Astrocyte of the cerebellum (primary cell): Measurements from ENCODE around the gene ATXN7.

Source experiments
- DNase-seq: peaks from one replicate; pipeline ENCODE4 v3.0.0-alpha.2; 2011; ENCODE audit warnings: low read depth
- H3K4me3 ChIP-seq: 2 replicates; pipeline ENCODE4 v1.5.1; 2011; ENCODE audit warnings: mild to moderate bottlenecking, low read depth, low read length, moderate library complexity
- in situ Hi-C: cut with HindIII; loops from 2 replicates; pipeline ENCODE4 v1.10.0; 2017; ENCODE audit warnings: low sequenced_read_pairs
- TF ChIP-seq, protein P1 (sequence below): IDR thresholded peaks from 2 replicates; pipeline ENCODE4 v1.5.1; 2012; ENCODE audit warnings: low read length, low read depth, moderate library complexity, mild to moderate bottlenecking; ENCODE audit errors: missing control alignments

ATXN7 gene

DNA sequence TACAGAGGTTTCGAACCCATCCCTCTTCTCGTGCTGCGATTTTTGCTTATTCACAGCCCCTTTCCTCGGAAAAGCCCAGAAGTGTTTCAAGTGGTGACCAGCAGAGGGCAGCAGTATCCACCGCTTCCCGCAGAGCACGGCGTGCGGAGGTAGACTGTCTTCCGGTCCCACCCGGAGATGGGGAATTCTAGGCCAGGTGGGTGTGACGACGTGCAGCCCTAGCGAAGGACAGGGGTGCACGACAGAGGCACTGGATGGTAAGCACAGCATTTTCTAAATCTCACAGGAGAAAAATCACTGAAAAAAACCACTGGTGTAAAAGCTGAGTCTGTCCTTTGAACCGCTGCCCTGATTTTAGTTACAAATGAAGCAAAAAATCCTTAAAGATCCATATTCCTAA is 167.1 kb downstream of the ATXN7 start:
- H3K4me3 ChIP-seq, result no peak overlapping the region
- no peak for DNase-seq
- TF ChIP-seq, protein P1, sequence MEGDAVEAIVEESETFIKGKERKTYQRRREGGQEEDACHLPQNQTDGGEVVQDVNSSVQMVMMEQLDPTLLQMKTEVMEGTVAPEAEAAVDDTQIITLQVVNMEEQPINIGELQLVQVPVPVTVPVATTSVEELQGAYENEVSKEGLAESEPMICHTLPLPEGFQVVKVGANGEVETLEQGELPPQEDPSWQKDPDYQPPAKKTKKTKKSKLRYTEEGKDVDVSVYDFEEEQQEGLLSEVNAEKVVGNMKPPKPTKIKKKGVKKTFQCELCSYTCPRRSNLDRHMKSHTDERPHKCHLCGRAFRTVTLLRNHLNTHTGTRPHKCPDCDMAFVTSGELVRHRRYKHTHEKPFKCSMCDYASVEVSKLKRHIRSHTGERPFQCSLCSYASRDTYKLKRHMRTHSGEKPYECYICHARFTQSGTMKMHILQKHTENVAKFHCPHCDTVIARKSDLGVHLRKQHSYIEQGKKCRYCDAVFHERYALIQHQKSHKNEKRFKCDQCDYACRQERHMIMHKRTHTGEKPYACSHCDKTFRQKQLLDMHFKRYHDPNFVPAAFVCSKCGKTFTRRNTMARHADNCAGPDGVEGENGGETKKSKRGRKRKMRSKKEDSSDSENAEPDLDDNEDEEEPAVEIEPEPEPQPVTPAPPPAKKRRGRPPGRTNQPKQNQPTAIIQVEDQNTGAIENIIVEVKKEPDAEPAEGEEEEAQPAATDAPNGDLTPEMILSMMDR, result peak; percentile 83
- in situ Hi-C loops, result loop anchor here (10.0 kb wide), 2 partner anchors 154 to 444 kb away; no protein-coding TSS in a partner anchor

DNA sequence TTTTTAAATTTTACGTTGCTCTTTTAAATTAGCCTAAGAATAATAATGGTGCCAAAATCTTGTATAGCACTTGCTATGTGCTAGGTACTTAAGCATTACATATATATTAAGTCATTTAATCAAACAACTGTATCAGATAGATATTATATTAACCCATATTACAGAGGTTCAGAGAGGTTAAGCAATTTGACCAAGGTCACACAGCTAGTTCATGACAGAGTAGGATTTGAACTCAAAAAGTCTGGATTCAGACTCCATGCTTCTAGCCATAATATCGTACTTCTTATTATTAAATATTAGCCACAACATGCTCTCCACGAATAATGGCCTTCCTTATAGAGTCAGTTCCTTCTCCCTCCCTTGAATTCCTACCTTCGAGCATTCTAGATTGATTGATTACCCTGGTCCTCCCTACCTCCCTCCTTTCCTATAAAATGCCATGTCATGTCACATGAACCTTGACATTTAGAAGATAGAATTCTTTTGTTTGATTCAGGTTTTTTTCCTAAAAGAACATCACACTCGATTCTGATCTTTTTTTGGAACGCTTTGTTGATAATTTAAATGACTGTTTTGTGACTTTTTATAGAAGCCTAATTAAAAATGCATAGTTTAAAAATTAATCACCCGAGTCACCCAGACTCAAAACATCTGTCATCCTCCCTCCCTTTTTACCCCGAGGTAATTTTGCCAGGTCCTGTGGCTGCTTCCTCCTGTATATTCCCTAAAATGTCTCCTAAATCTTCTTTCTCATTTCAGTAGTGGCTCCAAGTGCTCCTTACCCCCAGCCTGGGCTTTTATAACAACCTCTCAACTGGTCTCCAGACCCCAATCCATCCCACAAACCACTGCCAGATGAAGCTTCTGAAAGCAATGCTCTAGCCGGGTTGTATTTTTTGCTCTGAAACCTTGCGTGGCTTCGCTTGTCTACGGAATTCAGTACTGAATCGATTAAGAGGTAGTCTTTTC is 168.2 kb downstream of the ATXN7 start:
- no peak overlapping the region for H3K4me3 ChIP-seq
- DNase-seq, result no peak
- in situ Hi-C loops, result loop anchor here (10.0 kb wide), 2 partner anchors 153 to 443 kb away; no protein-coding TSS in a partner anchor
- TF ChIP-seq, protein P1, result no peak

DNA sequence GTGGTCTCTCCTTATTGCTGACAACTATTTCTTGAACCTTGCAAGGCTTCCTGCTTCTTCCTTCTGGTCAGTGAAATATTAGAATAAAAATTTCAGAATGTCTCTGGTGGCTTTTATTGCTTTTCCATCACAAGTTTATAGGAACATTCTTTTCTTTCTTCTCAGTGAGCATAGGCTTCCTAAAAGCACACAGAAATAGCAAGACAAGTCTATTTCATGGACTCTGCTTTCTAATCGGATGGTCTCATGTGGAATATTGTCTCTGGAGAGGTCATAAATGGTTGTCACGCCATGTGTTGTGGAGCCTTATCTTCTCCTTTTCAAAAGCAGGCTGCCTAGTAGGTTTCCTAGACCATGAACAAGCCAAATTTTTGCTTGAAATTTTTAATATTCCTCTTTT is 169.4 kb downstream of the ATXN7 start:
- no peak overlapping the region for H3K4me3 ChIP-seq
- in situ Hi-C loops, result loop anchor here (10.0 kb wide), 2 partner anchors 152 to 442 kb away; no protein-coding TSS in a partner anchor
- TF ChIP-seq, protein P1, result no peak
- DNase-seq, result no peak

DNA sequence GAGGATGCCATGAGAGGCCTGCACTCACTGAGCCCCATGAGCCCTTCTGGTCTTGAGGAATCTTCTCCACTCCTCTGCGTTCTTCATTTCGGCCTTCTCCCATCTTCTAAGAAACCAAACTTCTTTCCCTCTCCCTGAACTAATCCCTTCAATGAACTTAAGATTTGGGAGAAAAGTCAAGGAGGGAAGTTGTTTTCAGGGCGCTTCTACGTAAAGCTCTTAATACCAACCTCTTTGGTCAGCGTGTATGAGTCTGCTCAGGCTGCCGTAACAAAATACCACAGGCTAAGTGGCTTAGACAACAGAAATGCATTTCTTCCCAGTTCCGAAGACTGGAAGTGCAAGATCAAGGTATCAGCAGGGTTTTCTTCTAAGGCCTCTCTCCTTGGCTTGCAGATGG is 173.4 kb downstream of the ATXN7 start:
- TF ChIP-seq, protein P1, result no peak
- DNase-seq, result no peak

DNA sequence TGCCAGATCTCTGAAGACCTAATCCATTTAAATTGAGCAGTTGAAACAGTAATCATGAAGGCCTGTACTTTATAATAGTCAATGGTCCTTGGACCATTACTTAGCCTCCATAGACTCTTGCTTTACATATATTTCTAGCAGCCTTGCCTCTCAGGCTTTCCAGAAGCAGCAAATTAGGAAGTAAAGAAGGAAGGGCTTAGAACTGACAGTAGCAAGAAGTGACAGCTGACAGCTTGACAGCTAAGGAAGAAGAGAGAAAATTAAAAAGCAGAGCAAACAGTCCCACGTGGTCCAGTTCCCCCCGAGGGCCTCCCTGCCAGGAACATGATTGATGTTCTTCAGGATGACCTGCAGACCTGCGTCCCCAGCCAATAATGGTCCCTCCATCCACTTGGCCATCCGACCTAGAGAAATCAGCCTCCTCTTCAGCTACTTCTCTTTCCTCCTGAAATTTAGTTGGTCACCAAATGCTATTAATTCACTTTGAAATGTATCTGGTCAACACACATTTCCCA is 174.6 kb downstream of the ATXN7 start:
- in situ Hi-C loops, result loop anchor here (10.0 kb wide), 2 partner anchors 146 to 436 kb away; no protein-coding TSS in a partner anchor
- TF ChIP-seq, protein P1, result no peak
- no peak for DNase-seq
- no peak overlapping the region for H3K4me3 ChIP-seq

More for the DNA sequence above, 173.4 kb downstream of the ATXN7 start:
- in situ Hi-C loops, result loop anchor here (10.0 kb wide), 2 partner anchors 148 to 438 kb away; no protein-coding TSS in a partner anchor
- H3K4me3 ChIP-seq, result no peak overlapping the region

DNA sequence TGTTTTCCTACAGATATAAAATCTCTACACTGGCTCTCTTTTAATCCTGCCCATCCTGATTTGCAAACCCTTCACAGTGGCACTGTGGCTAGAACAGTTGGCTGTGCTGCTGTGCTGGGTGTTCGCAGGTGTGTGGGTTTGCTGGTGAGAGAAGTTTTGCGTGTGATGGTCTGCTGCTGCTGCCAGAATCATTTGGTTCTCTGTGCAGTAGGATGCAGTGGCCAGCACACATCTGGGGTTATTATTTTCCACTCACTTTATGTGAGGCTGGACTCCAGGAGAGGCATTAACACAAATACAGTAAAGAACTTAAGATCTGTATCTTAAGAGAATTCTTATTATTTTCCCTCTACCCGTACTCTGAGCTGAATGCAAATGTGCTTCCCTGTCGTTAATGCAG is 175.7 kb downstream of the ATXN7 start:
- in situ Hi-C loops, result loop anchor here (10.0 kb wide), 2 partner anchors 145 to 435 kb away; no protein-coding TSS in a partner anchor
- TF ChIP-seq, protein P1, result no peak
- no peak for DNase-seq
- no peak overlapping the region for H3K4me3 ChIP-seq
